ENCODE measurements around the gene RBMXL3.
"Not testable (repeated sequence)": the region's sequence is repeated elsewhere in the genome, so short reads cannot be mapped to it uniquely, and the experiment has no call there.

Gene RBMXL3

GRCh38 chrX:115189110-115189509, at the start of gene RBMXL3:
Gene RBMXL3 (plus strand): TSS chrX:115189410. CDS start chrX:115189442, 32 bp downstream.
- DNase-seq = no peak

GRCh38 chrX:115142057-115142456, 47.2 kb upstream of the RBMXL3 start:
- DNase-seq = no peak

- DNase-seq = peak; percentile 2
Observed at GRCh38 chrX:115147220-115147619, 42.0 kb upstream of the RBMXL3 start.

- no peak for DNase-seq
Observed at GRCh38 chrX:115173181-115173580, 16.0 kb upstream of the RBMXL3 start.

- DNase-seq = no peak
Observed at GRCh38 chrX:115174548-115174947, 14.7 kb upstream of the RBMXL3 start.

- DNase-seq = no peak
Observed at GRCh38 chrX:115177932-115178331, 11.3 kb upstream of the RBMXL3 start.

GRCh38 chrX:115178473-115178872, 10.7 kb upstream of the RBMXL3 start:
- DNase-seq = no peak

GRCh38 chrX:115183980-115184379, 5.2 kb upstream of the RBMXL3 start:
- no peak for DNase-seq

GRCh38 chrX:115189646-115190635, 731 bp downstream of the RBMXL3 start:
- DNase-seq = no peak

- DNase-seq = no peak
Observed at GRCh38 chrX:115190636-115191489, 1.7 kb downstream of the RBMXL3 start.

- no peak for DNase-seq
Observed at GRCh38 chrX:115191490-115192243, 2.5 kb downstream of the RBMXL3 start.

GRCh38 chrX:115192244-115192700, 3.1 kb downstream of the RBMXL3 start:
- no peak for DNase-seq

- DNase-seq = no peak
Observed at GRCh38 chrX:115204040-115204439, 14.8 kb downstream of the RBMXL3 start.

- not testable (repeated sequence) for DNase-seq
Observed at GRCh38 chrX:115209547-115209946, 20.3 kb downstream of the RBMXL3 start.

GRCh38 chrX:115214151-115214550, 24.9 kb downstream of the RBMXL3 start:
- DNase-seq = no peak

GRCh38 chrX:115214605-115215004, 25.4 kb downstream of the RBMXL3 start:
- no peak for DNase-seq

- DNase-seq = not testable (repeated sequence)
Observed at GRCh38 chrX:115217346-115217745, 28.1 kb downstream of the RBMXL3 start.

- DNase-seq = no peak
Observed at GRCh38 chrX:115226929-115227328, 37.7 kb downstream of the RBMXL3 start.

GRCh38 chrX:115229337-115230003, 40.3 kb downstream of the RBMXL3 start:
- DNase-seq = no peak

GRCh38 chrX:115232933-115233496, 43.8 kb downstream of the RBMXL3 start:
- DNase-seq = no peak
